ENCODE results near the gene MIEN1. TPM values are rescaled to one million over a fixed set of nuclear protein-coding genes. Genes with fewer than 3 reads are reported as not detected.

Gene MIEN1
- total RNA-seq, 1 experiment from 2014 or later, result 42.1 TPM

DNA sequence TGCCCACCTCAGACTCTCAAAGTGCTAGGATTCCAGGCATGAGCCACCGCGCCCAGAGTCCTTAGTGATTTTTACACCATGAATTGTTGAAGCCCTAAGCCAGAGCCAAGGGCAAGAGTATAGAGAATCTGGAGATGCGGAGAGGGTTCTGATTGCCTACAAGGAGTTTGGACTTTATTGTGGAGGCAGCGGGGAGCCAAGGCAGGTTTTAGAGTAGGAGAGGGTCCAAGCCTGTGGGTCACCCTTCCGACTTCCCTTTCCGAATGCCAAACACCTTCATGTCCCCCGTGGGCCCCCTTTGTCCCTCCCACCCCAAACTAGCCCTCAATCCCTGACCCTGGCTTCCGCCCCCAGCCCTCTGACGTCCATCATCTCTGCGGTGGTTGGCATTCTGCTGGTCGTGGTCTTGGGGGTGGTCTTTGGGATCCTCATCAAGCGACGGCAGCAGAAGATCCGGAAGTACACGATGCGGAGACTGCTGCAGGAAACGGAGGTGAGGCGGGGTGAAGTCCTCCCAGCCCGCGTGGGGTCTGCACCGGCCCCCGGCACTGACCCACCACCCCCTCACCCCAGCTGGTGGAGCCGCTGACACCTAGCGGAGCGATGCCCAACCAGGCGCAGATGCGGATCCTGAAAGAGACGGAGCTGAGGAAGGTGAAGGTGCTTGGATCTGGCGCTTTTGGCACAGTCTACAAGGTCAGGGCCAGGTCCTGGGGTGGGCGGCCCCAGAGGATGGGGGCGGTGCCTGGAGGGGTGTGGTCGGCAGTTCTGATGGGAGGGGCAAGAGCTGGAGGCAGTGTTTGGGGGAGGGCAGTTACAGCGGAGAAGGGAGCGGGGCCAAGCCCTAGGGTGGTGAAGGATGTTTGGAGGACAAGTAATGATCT lies 7.1 kb downstream of the MIEN1 start:
- H3K27me3 Mint-ChIP-seq (ENCODE audit: insufficient read depth, unreplicated experiment), result no peaks in the 10 kb centered on the region
- ChIA-PET CTCF (no interaction called here), POLR2A (interaction anchor here (1.0 to 1.3 kb wide), 3 partner anchors 16 to 88 kb away, joined by 3 to 5 read pairs (median 3); partner anchors contain the start of gene ERBB2)
- peaks cover 11% of the 10 kb centered on the region for H3K36me3 Mint-ChIP-seq (ENCODE audit: insufficient read depth, unreplicated experiment)
- no peak for DNase-seq (ENCODE audit: unreplicated experiment)
- no peaks in the 10 kb centered on the region for H3K4me1 Mint-ChIP-seq (ENCODE audit: insufficient read depth, unreplicated experiment)
- H3K27ac Mint-ChIP-seq (ENCODE audit: low read depth, unreplicated experiment), result no peak overlapping the region
- no peak overlapping the region for H3K4me3 Mint-ChIP-seq (ENCODE audit: unreplicated experiment)
- intact Hi-C loops (cut with micrococcal nuclease), result no loop called here
- no TSS peak for BruUV-seq (replicated peaks)
- TF ChIP-seq, protein P1, sequence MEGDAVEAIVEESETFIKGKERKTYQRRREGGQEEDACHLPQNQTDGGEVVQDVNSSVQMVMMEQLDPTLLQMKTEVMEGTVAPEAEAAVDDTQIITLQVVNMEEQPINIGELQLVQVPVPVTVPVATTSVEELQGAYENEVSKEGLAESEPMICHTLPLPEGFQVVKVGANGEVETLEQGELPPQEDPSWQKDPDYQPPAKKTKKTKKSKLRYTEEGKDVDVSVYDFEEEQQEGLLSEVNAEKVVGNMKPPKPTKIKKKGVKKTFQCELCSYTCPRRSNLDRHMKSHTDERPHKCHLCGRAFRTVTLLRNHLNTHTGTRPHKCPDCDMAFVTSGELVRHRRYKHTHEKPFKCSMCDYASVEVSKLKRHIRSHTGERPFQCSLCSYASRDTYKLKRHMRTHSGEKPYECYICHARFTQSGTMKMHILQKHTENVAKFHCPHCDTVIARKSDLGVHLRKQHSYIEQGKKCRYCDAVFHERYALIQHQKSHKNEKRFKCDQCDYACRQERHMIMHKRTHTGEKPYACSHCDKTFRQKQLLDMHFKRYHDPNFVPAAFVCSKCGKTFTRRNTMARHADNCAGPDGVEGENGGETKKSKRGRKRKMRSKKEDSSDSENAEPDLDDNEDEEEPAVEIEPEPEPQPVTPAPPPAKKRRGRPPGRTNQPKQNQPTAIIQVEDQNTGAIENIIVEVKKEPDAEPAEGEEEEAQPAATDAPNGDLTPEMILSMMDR (IDR thresholded peaks at IDR 0.05; ENCODE audit: unreplicated experiment), result no peak
- no peaks in the 10 kb centered on the region for H3K9me3 Mint-ChIP-seq (ENCODE audit: unreplicated experiment)

- intact Hi-C loops (cut with micrococcal nuclease), result no loop called here
- no peak for DNase-seq (ENCODE audit: unreplicated experiment)
- TF ChIP-seq, protein P1 (IDR thresholded peaks at IDR 0.05; ENCODE audit: unreplicated experiment), result no peak
- Mint-ChIP-seq H3K4me3 (ENCODE audit: unreplicated experiment) (no peak overlapping the region), H3K36me3 (ENCODE audit: insufficient read depth, unreplicated experiment) (peaks cover 11% of the 10 kb centered on the region), H3K4me1 (ENCODE audit: insufficient read depth, unreplicated experiment) (no peaks in the 10 kb centered on the region), H3K27me3 (ENCODE audit: insufficient read depth, unreplicated experiment) (no peaks in the 10 kb centered on the region), H3K27ac (ENCODE audit: low read depth, unreplicated experiment) (no peak overlapping the region), H3K9me3 (ENCODE audit: unreplicated experiment) (no peaks in the 10 kb centered on the region)
- ChIA-PET CTCF (interaction anchor here (0.6 kb wide), 1 partner anchor 8 kb away, joined by 6 read pairs; no protein-coding TSS in a partner anchor), POLR2A (interaction anchor here (0.6 to 1.3 kb wide), 4 partner anchors 9 to 243 kb away, joined by 3 to 5 read pairs (median 4); partner anchors contain the start of gene ERBB2)
- no TSS peak for BruUV-seq (replicated peaks)
These were observed 8.2 kb downstream of the MIEN1 start for GRCh38 chr17:39722104-39722503.

- ChIA-PET CTCF (interaction anchor here (0.6 to 1.5 kb wide), 6 partner anchors 10 to 330 kb away, joined by 3 to 5 read pairs (median 3); partner anchors contain the start of gene MIEN1), POLR2A (interaction anchor here (0.7 to 1.8 kb wide), 4 partner anchors 9 to 91 kb away, joined by 3 to 6 read pairs (median 4); partner anchors contain the start of gene ERBB2)
- H3K4me1 Mint-ChIP-seq (ENCODE audit: insufficient read depth, unreplicated experiment), result no peaks in the 10 kb centered on the region
- TF ChIP-seq, protein P1 (IDR thresholded peaks at IDR 0.05; ENCODE audit: unreplicated experiment), result no peak
- intact Hi-C loops (cut with micrococcal nuclease), result no loop called here
- DNase-seq (ENCODE audit: unreplicated experiment), result no peak
- H3K27ac Mint-ChIP-seq (ENCODE audit: low read depth, unreplicated experiment), result no peak overlapping the region
- no peak overlapping the region for H3K4me3 Mint-ChIP-seq (ENCODE audit: unreplicated experiment)
- H3K36me3 Mint-ChIP-seq (ENCODE audit: insufficient read depth, unreplicated experiment), result peaks cover 8% of the 10 kb centered on the region
- H3K9me3 Mint-ChIP-seq (ENCODE audit: unreplicated experiment), result no peaks in the 10 kb centered on the region
- no TSS peak for BruUV-seq (replicated peaks)
- no peaks in the 10 kb centered on the region for H3K27me3 Mint-ChIP-seq (ENCODE audit: insufficient read depth, unreplicated experiment)
These were observed 10.6 kb downstream of the MIEN1 start for GRCh38 chr17:39719563-39720355.

DNA sequence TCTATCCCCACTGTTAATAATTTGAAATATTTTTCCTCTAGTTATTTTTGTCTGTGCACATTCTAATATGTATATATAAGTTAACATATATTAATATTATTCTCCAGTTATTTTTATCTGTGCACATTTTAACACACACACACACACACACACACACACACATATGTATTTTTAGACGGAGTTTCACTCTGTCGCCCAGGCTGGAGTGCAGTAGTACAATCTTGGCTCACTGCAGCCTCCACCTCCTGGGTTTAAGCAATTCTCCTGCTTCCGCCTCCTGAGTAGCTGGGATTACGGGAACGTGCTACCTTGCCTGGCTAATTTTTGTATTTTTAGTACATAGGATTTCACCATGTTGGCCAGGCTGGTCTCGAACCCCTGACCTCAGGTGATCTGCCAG lies 12.7 kb downstream of the MIEN1 start:
- Mint-ChIP-seq H3K27ac (ENCODE audit: low read depth, unreplicated experiment) (no peak overlapping the region), H3K36me3 (ENCODE audit: insufficient read depth, unreplicated experiment) (peaks cover 14% of the 10 kb centered on the region), H3K27me3 (ENCODE audit: insufficient read depth, unreplicated experiment) (no peaks in the 10 kb centered on the region), H3K4me3 (ENCODE audit: unreplicated experiment) (no peak overlapping the region), H3K4me1 (ENCODE audit: insufficient read depth, unreplicated experiment) (no peaks in the 10 kb centered on the region), H3K9me3 (ENCODE audit: unreplicated experiment) (no peaks in the 10 kb centered on the region)
- intact Hi-C loops (cut with micrococcal nuclease), result no loop called here
- TF ChIP-seq, protein P1 (IDR thresholded peaks at IDR 0.05; ENCODE audit: unreplicated experiment), result no peak
- ChIA-PET POLR2A (interaction anchor here (1.8 kb wide), 1 partner anchor 18 kb away, joined by 6 read pairs; the partner anchor contains the start of gene ERBB2), CTCF (interaction anchor here (1.0 kb wide), 1 partner anchor 9 kb away, joined by 4 read pairs; no protein-coding TSS in a partner anchor)
- BruUV-seq (replicated peaks), result no TSS peak
- DNase-seq (ENCODE audit: unreplicated experiment), result no peak
